K562 (cell line): ENCODE data around the gene TENM4. TPM values are rescaled to one million over a fixed set of nuclear protein-coding genes. Genes with fewer than 3 reads are reported as not detected.

Source experiments
- ATAC-seq: fragments of 200-7000 bp; cut with Tn5 transposase; 3 replicates; pipeline ENCODE4 v1.9.1; 2020; ENCODE audit warnings: moderate library complexity
- BruUV-seq: library from RNA; stranded (reverse); fragments of 400-500 nt; replicated peaks from 2 replicates; lab custom pipeline; 2021; lab: Mats Ljungman, UMichigan
- CTCF ChIA-PET: fragments of 300-600 bp; formaldehyde crosslinking; extraction: SDS; loops from one replicate; lab custom pipeline; 2021; ENCODE audit warnings: low intra/inter-chr PET ratio; lab: Yijun Ruan, JAX
- POLR2A ChIA-PET: fragments of 300-600, 350-650 bp; sonication (Branson Sonifier 250); formaldehyde crosslinking; extraction: SDS; loops from one replicate; lab custom pipeline; 2021; ENCODE audit warnings: antibody characterized with exemption, inconsistent platforms; lab: Yijun Ruan, JAX
- DNase-seq, 4 experiments: peaks; one replicate each; pipeline versions ENCODE4 v3.0.0 to v3.0.0-alpha.2; 2011 to 2018; ENCODE audit warnings: low spot score in 3 of 4, mixed read lengths in 3 of 4; ENCODE audit errors: extremely low read depth in 1 of 4
- FAIRE-seq: peaks from 2 replicates; lab custom pipeline; 2011; peaks lifted over from hg19 to GRCh38; lab: Jason Lieb, UNC
- H2AFZ ChIP-seq: 2 replicates; pipeline ENCODE4 v1.6.0; 2011; ENCODE audit warnings: low read depth, low read length, control low read depth, inconsistent platforms
- H3K27ac ChIP-seq: fragments of 200-600 bp; 3 replicates; pipeline ENCODE4 v1.8.0; 2011; ENCODE audit warnings: low read depth, mild to moderate bottlenecking, control low read depth, inconsistent platforms, low read length, moderate library complexity, mixed read lengths; ENCODE audit errors: extremely low read depth
- H3K27me3 ChIP-seq, 2 experiments: fragments of 300-600 bp in 1 of 2; 2 replicates in 1 of 2; 3 replicates in 1 of 2; pipeline versions ENCODE4 v1.6.0 to v1.8.0; 2011; ENCODE audit warnings: inconsistent platforms in 2 of 2, low read length in 2 of 2, mild to moderate bottlenecking in 1 of 2, mixed read lengths in 1 of 2, moderate library complexity in 1 of 2; ENCODE audit not compliant: control insufficient read depth in 2 of 2, insufficient read depth in 2 of 2
- H3K36me3 ChIP-seq: fragments of 300-600 bp; 3 replicates; pipeline ENCODE4 v1.8.0; 2011; ENCODE audit warnings: mild to moderate bottlenecking, low read length, inconsistent platforms; ENCODE audit not compliant: control insufficient read depth, insufficient read depth
- H3K4me1 ChIP-seq, 2 experiments: fragments of 200-600 bp in 1 of 2; replicated peaks in 1 of 2; 2 replicates in 1 of 2; 3 replicates in 1 of 2; pipeline versions ENCODE4 v1.5.1 to v1.8.0; 2011; ENCODE audit warnings: inconsistent platforms in 2 of 2, low read length in 2 of 2, mild to moderate bottlenecking in 1 of 2, mixed read lengths in 1 of 2, moderate library complexity in 1 of 2; ENCODE audit not compliant: control insufficient read depth in 2 of 2, insufficient read depth in 2 of 2
- H3K4me2 ChIP-seq: 2 replicates; pipeline ENCODE4 v1.6.1; 2011; ENCODE audit warnings: low read length, control low read depth, inconsistent platforms, mixed read lengths; ENCODE audit not compliant: insufficient read depth
- H3K4me3 ChIP-seq: fragments of 200-600 bp; sonication (generic), shearing (Covaris generic); 2 replicates; pipeline ENCODE4 v1.5.1; 2016; ENCODE audit warnings: control low read depth, inconsistent platforms
- H3K79me2 ChIP-seq: fragments of 200-600 bp; 3 replicates; pipeline ENCODE4 v1.8.0; 2011; ENCODE audit warnings: low read length, inconsistent platforms; ENCODE audit not compliant: control insufficient read depth, insufficient read depth
- H3K9ac ChIP-seq, 2 experiments: 2 replicates each; pipeline versions ENCODE4 v1.6.0 to v1.6.1; 2011; ENCODE audit warnings: low read depth in 2 of 2, low read length in 2 of 2, control low read depth in 1 of 2, inconsistent platforms in 1 of 2, mild to moderate bottlenecking in 1 of 2, mixed read lengths in 1 of 2; ENCODE audit not compliant: insufficient read depth in 1 of 2
- H3K9me1 ChIP-seq: one replicate; pipeline ENCODE4 v1.6.0; 2011; ENCODE audit warnings: inconsistent platforms, mild to moderate bottlenecking, low read length, moderate library complexity; ENCODE audit not compliant: control insufficient read depth, insufficient read depth
- H3K9me3 ChIP-seq: replicated peaks from 2 replicates; pipeline ENCODE4 v1.5.1; 2011; ENCODE audit warnings: low read depth, low read length, inconsistent platforms; ENCODE audit not compliant: control insufficient read depth, insufficient read depth
- H4K20me1 ChIP-seq: replicated peaks from 2 replicates; pipeline ENCODE4 v1.6.1; 2011; ENCODE audit warnings: low read length, inconsistent platforms, mixed read lengths; ENCODE audit not compliant: control insufficient read depth, insufficient read depth
- BCOR ChIP-seq: fragments of 450-650 bp; IDR thresholded peaks from 2 replicates; pipeline ENCODE4 v1.6.1; 2016
- ELF1 ChIP-seq: fragments of 200-800 bp; sonication (Bioruptor generic); IDR thresholded peaks from 2 replicates; pipeline ENCODE4 v1.6.1; 2016; ENCODE audit warnings: missing genetic modification characterization, missing compliant biosample characterization
- FOSL1 ChIP-seq: fragments of 200-800 bp; sonication (Bioruptor generic); conservative IDR thresholded peaks from 2 replicates; pipeline ENCODE4 v1.6.1; 2016; ENCODE audit warnings: missing genetic modification characterization, missing compliant biosample characterization
- FUS ChIP-seq: fragments of 200-400 bp; formaldehyde crosslinking; optimal IDR thresholded peaks from 2 replicates; pipeline ENCODE3; 2017; ENCODE audit warnings: low read depth, low read length
- NR2F6 ChIP-seq: fragments of 450-650 bp; formaldehyde crosslinking; IDR thresholded peaks from 2 replicates; pipeline ENCODE4 v1.4.0; 2020; ENCODE audit warnings: mild to moderate bottlenecking
- PCBP1 ChIP-seq: fragments of 200-400 bp; formaldehyde crosslinking; IDR thresholded peaks from 2 replicates; pipeline ENCODE4 v1.6.1; 2018; ENCODE audit warnings: mild to moderate bottlenecking, low read depth, low read length; ENCODE audit not compliant: poor library complexity, severe bottlenecking
- SAP30 ChIP-seq: fragments of 200-600 bp; sonication (generic); IDR thresholded peaks from 2 replicates; pipeline ENCODE4 v1.6.1; 2012; ENCODE audit warnings: borderline replicate concordance, low read depth, mild to moderate bottlenecking, moderate library complexity, low read length, control low read depth, inconsistent platforms; ENCODE audit not compliant: insufficient read depth, poor library complexity, severe bottlenecking
- TAF9B ChIP-seq: fragments of 450-650 bp; IDR thresholded peaks from 2 replicates; pipeline ENCODE4 v1.6.1; 2018; ENCODE audit warnings: mild to moderate bottlenecking; ENCODE audit not compliant: partially characterized antibody
- ZBTB34 ChIP-seq: fragments of 250-450 bp; sonication (Bioruptor Pico); IDR thresholded peaks from 2 replicates; pipeline ENCODE4 v1.8.0; 2021; ENCODE audit warnings: mild to moderate bottlenecking, moderate library complexity
- WGBS: fragments of 100-300 bp; shearing (Covaris generic); methylation state at CpG from one replicate; pipeline ENCODE4 v1.1.6; 2016; ENCODE audit warnings: low coverage, mixed read lengths; ENCODE audit not compliant: insufficient coverage; ENCODE audit errors: missing lambda C conversion rate; 5-methylcytosine and 5-hydroxymethylcytosine counted together
- in situ Hi-C: fragments of 300-500 bp; cut with MboI; formaldehyde crosslinking; loops from 4 replicates; pipeline ENCODE4 v1.15.0; 2018; ENCODE audit warnings: inconsistent platforms, mixed read lengths
- intact Hi-C: fragments of 100-400 bp; cut with micrococcal nuclease; formaldehyde crosslinking; loops from 2 replicates; pipeline ENCODE4 v1.14.2; 2022
- polyA plus RNA-seq, 8 experiments: library from polyadenylated mRNA; depleted of rRNA in 4 of 8; stranded (reverse) in 5 of 8; unstranded in 3 of 8; fragments of >200 nt; fragmentation: Nextera tagmentation in 2 of 8; fragmentation: Illumina TruSeq in 1 of 8; extraction: Ambion mirVana in 2 of 8; extraction: Trizol in 1 of 8; gene quantifications; 2 replicates each; pipeline versions ENCODE4 v1.2.1 to v1.2.3, GENCODE V29; 2011 to 2014; ENCODE audit warnings: inconsistent platforms in 1 of 8, missing spikeins in 1 of 8
- total RNA-seq, 7 experiments: library from RNA; depleted of rRNA in 6 of 7; stranded (reverse); fragments of >200 nt in 6 of 7; fragmentation: Illumina TruSeq in 2 of 7; extraction: Trizol in 2 of 7; gene quantifications; 2 replicates each; pipeline versions ENCODE4 v1.2.1 to v1.2.3, GENCODE V29; 2011 to 2021; ENCODE audit warnings: low replicate concordance in 1 of 7

The TENM4 gene
- total and polyA plus RNA-seq, 9 of the 15 experiments (the other 6 are each of a cell fraction or from before 2014, with no cell fraction given) = 0.16 TPM; not detected in 8

DNA sequence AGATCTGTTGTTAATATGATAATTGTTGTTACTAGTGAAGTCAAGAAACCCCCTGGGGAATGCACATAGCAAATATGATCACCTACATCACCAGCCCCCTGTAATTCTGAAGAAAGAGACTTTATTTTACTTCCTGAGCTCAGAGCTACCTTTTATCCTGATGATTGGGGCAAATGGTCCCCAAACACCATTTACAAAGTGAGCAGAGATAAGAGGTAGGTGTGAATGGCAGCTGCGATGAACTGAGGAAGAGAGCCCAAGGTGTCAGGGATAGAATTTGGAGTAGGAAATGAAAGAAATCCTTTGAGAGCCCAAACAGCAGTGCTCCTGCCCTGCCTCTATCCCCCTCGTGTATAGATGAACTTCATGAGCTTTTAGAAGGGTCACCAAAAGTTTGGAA, 69.1 kb downstream of the TENM4 start (continued):
- TF ChIP-seq PCBP1 (no peak), BCOR (no peak), ELF1 (tag) (no peak)

- in situ Hi-C loops = no loop called here
- Histone ChIP-seq H4K20me1 (no peaks in the 10 kb centered on the region; the same call in 1 of the 2 replicates), H3K27me3 (no peaks in the 10 kb centered on the region), H3K27ac (no peak overlapping the region), H3K9ac (no peak overlapping the region), H2AFZ (no peak overlapping the region), H3K4me2 (no peak overlapping the region), H3K9me3 (no peaks in the 10 kb centered on the region), H3K79me2 (no peaks in the 10 kb centered on the region), H3K36me3 (no peaks in the 10 kb centered on the region), H3K9me1 (no peaks in the 10 kb centered on the region), H3K4me3 (no peak overlapping the region), H3K4me1 (no peaks in the 10 kb centered on the region)
- POLR2A ChIA-PET = no interaction called here
- BruUV-seq = no TSS peak
- FAIRE-seq (no peak), ATAC-seq (no peak), DNase-seq (no peak)
- no peak for TF ChIP-seq FOSL1
- 0% methylated on average over 1 of the region's 1 CpG for WGBS
- intact Hi-C loops = no loop called here
- CTCF ChIA-PET = no interaction called here
These were observed 69.7 kb downstream of the TENM4 start for GRCh38 chr11:79371152-79371551.

DNA sequence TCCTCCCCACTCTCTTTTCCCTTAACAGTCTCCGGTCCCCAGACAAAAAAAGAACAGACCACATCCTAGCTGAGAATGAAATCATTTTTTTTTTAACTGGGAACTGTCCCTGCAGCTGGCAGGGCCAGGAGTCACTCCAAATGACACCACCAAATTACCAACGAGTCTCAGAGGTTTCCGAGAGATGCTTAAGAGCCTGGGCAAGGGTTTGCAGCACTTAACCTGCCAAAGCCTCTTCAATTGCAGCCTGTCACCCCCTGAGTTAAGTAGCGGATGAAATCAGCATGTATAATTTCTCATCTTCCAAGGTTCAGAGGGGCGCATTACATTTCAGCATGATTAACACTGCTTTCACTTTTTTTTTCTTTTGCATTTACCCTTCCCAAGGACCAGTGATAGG, 71.8 kb downstream of the TENM4 start:
- no peak for ATAC-seq
- no peak overlapping the region for H3K4me3 ChIP-seq
- POLR2A ChIA-PET = no interaction called here
- no peaks in the 10 kb centered on the region for H3K4me1 ChIP-seq
- DNase-seq = no peak
- intact Hi-C loops = no loop called here
- no peak overlapping the region for H3K4me2 ChIP-seq
- no peaks in the 10 kb centered on the region for H3K27me3 ChIP-seq
- no peak overlapping the region for H2AFZ ChIP-seq
- TF ChIP-seq SAP30 (no peak), ZBTB34 (no peak), TAF9B (no peak), FUS (no peak), NR2F6 (CRISPR knock-in tag) (no peak)
- no peaks in the 10 kb centered on the region for H3K36me3 ChIP-seq
- in situ Hi-C loops = no loop called here
- no peak overlapping the region for H3K27ac ChIP-seq
- no peak overlapping the region for H3K9ac ChIP-seq
- FAIRE-seq = no peak
- CTCF ChIA-PET = no interaction called here
- H3K9me3 ChIP-seq = no peaks in the 10 kb centered on the region
- no peaks in the 10 kb centered on the region; the same call in 1 of the 2 replicates for H4K20me1 ChIP-seq
- H3K9me1 ChIP-seq = no peaks in the 10 kb centered on the region
- no peaks in the 10 kb centered on the region for H3K79me2 ChIP-seq
- BruUV-seq = no TSS peak
- WGBS = 6% methylated on average over 5 of the region's 5 CpGs
